Right cardiac atrium (tissue), 5 donors: ENCODE measurements around the gene CEP55. TPM values are rescaled to one million over a fixed set of nuclear protein-coding genes. Genes with fewer than 3 reads are reported as not detected.

ENCODE experiments used
- ATAC-seq, 2 donors: fragments of 200-7000 bp; cut with Tn5 transposase; one replicate each; pipeline versions ENCODE4 v1.8.0 to v1.9.1; 2020; ENCODE audit warnings: moderate library complexity in 2 of 2, mild to moderate bottlenecking in 1 of 2
- DNase-seq, 3 donors: peaks; one replicate each; pipeline ENCODE4 v3.0.0-alpha.2; 2020
- H3K27ac ChIP-seq: one replicate; pipeline ENCODE4 v1.5.1; 2013; ENCODE audit warnings: mild to moderate bottlenecking, low read length, control low read depth, moderate library complexity
- H3K27me3 ChIP-seq: one replicate; pipeline ENCODE4 v1.6.1; 2013; ENCODE audit not compliant: control insufficient read depth, insufficient read depth
- H3K4me1 ChIP-seq: one replicate; pipeline ENCODE4 v1.6.1; 2013; ENCODE audit warnings: low read length; ENCODE audit not compliant: control insufficient read depth, insufficient read depth
- H3K4me3 ChIP-seq: one replicate; pipeline ENCODE4 v1.5.1; 2013; ENCODE audit warnings: low read length, control low read depth
- H3K9me3 ChIP-seq: one replicate; pipeline ENCODE4 v1.6.1; 2013; ENCODE audit warnings: low read length; ENCODE audit not compliant: control insufficient read depth
- WGBS: extraction: QIAGEN DNeasy Blood & Tissue Kit; methylation state at CpG from one replicate; pipeline ENCODE4 v1.1.7; 2013; 5-methylcytosine and 5-hydroxymethylcytosine counted together
- intact Hi-C, 4 donors: fragments of 100-400 bp; cut with DNase I; formaldehyde crosslinking; loops; one replicate each; pipeline versions ENCODE4 v1.11.0 to v1.14.0; 2022 to 2023
- polyA plus RNA-seq: library from polyadenylated mRNA; stranded (reverse); fragments of 200-250 nt; gene quantifications from one replicate; pipeline ENCODE4 v1.2.3, GENCODE V29; 2013
- total RNA-seq, 4 donors: library from RNA; stranded (reverse); fragmentation: NEBNext Ultra II Directional; extraction: Animal tissue kit (Norgen Biotek cat#: 25700); gene quantifications; one replicate each; pipeline ENCODE4 v1.2.1, GENCODE V29; 2021
- donor health status: healthy with polysubstance abuse.
- donor health status: DM: no; HTN: yes; CAD: no.
- donor health status: DM: no; HTN: no; CAD: no.
- donor health status: DM: no; HTN: yes; CAD: no; lungs with severe emphysema.
- donor health status: DM: yes; HTN: yes; CAD: no.

The CEP55 gene
- total and polyA plus RNA-seq, 5 donors = 0.11 to 1.6 (median 0.45) TPM

- ATAC-seq (no peak), DNase-seq (no peak)
- Histone ChIP-seq H3K27me3 (peaks cover 2% of the 10 kb centered on the region), H3K4me3 (peak overlapping the region; percentile 4), H3K9me3 (no peaks in the 10 kb centered on the region), H3K27ac (no peak overlapping the region), H3K4me1 (no peaks in the 10 kb centered on the region)
- intact Hi-C loops = no loop called here
- WGBS = 11% methylated on average over 33 of the region's 33 CpGs
Observed at GRCh38 chr10:93567277-93568104, 71.1 kb downstream of the CEP55 start.

DNA sequence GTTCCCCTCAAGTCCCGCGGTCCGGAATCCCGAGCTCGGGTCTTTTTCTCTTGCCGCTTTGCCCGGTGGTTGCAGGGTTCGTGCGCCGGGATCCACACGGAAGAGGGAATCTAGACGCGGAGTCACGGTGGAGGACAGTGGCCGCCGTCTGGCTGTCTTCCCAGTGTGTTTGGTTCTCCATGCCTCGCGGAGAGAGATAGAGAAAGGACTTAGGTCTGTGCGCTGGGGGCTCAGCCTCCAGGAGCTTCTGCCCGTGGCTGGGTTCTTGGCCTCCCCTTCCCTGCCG lies 71.6 kb downstream of the CEP55 start:
- Histone ChIP-seq H3K4me3 (no peak overlapping the region), H3K4me1 (no peaks in the 10 kb centered on the region), H3K9me3 (no peaks in the 10 kb centered on the region), H3K27ac (no peak overlapping the region), H3K27me3 (peaks cover 2% of the 10 kb centered on the region)
- WGBS = 3% methylated on average over 21 of the region's 21 CpGs
- ATAC-seq (no peak), DNase-seq (peak in 1 of 3 donors; percentile 64)
- intact Hi-C loops = no loop called here

DNA sequence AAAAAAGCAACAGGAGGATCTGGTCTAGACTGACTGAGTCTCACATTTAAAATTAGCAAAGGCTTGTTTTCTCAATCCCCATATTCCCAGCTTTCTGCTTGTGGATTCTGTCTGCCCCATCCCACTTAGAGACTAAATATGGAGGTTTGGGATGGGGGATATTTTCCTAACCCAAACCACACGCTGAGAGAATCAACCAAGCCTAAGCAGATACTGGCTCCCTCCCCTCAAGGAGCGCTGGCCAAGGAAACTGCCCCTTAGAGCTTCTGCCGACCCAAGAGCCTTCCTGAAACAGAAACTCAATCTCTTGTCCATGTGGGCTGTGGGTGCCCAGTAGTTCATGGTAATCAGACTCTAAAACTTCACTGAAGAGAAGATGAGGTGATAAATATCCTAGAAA lies 74.0 kb downstream of the CEP55 start:
- no peaks in the 10 kb centered on the region for H3K4me1 ChIP-seq
- H3K9me3 ChIP-seq = no peaks in the 10 kb centered on the region
- H3K4me3 ChIP-seq = no peak overlapping the region
- 40% methylated on average over 3 of the region's 3 CpGs for WGBS
- no peak overlapping the region for H3K27ac ChIP-seq
- ATAC-seq (no peak), DNase-seq (no peak)
- no peaks in the 10 kb centered on the region for H3K27me3 ChIP-seq
- intact Hi-C loops = no loop called here

- H3K4me1 ChIP-seq = no peaks in the 10 kb centered on the region
- DNase-seq (no peak), ATAC-seq (no peak)
- H3K4me3 ChIP-seq = no peak overlapping the region
- intact Hi-C loops = no loop called here
- no peak overlapping the region for H3K27ac ChIP-seq
- 80% methylated on average over 2 of the region's 2 CpGs for WGBS
- H3K27me3 ChIP-seq = no peaks in the 10 kb centered on the region
- H3K9me3 ChIP-seq = no peaks in the 10 kb centered on the region
Observed at GRCh38 chr10:93572606-93573005, 76.2 kb downstream of the CEP55 start.

DNA sequence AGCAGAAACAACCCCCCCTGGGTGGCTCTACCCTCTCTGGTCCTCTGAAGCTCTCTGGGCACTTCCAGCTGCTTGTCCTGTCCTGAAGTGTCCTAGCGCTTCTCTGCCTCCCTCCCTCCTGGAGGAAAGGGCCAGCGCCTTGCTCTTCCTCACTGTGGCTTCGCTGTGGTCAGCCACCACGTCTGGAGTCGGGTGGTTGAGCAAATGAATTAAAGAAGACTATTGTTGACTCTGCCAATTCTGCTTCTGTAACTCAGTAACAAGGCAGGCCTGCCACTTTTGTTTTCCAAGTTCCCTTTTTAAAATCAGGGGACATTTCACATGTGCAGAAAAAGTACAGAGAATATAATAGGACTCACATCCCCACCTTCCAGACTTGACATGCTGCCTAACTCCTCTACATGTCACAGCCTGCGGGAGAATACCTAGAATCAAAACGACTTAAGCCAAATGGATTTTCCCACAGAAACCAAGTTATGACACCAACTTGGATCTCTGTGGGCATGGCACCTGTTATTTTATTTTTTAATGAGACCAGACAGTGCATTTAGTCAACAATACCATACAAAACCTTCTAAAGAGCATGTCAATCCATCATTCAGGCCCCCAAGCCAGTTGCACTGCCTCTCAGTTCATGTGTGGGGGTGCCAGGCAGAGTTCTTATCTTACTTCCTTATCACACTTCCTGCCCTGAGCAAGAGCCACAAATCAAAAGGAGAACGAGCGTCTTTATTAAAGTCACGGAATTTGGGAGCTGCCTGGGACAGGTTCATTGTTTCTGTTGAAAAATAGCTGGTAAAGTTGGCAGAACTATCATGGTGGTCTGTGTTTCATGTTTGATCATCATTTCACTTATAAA lies 76.9 kb downstream of the CEP55 start:
- no peaks in the 10 kb centered on the region for H3K27me3 ChIP-seq
- no peak overlapping the region for H3K27ac ChIP-seq
- ATAC-seq (peak; percentile 58 to 65), DNase-seq (peak; percentile 32 to 71 (median 59))
- intact Hi-C loops = no loop called here
- no peaks in the 10 kb centered on the region for H3K4me1 ChIP-seq
- H3K9me3 ChIP-seq = no peaks in the 10 kb centered on the region
- no peak overlapping the region for H3K4me3 ChIP-seq
- WGBS = 45% methylated on average over 10 of the region's 10 CpGs

- intact Hi-C loops = no loop called here
- no peaks in the 10 kb centered on the region for H3K9me3 ChIP-seq
- no peaks in the 10 kb centered on the region for H3K4me1 ChIP-seq
- no peak overlapping the region for H3K4me3 ChIP-seq
- 70% methylated on average over 3 of the region's 3 CpGs for WGBS
- ATAC-seq (no peak), DNase-seq (no peak)
- no peaks in the 10 kb centered on the region for H3K27me3 ChIP-seq
- H3K27ac ChIP-seq = no peak overlapping the region
Observed at GRCh38 chr10:93573924-93574323, 77.5 kb downstream of the CEP55 start.

DNA sequence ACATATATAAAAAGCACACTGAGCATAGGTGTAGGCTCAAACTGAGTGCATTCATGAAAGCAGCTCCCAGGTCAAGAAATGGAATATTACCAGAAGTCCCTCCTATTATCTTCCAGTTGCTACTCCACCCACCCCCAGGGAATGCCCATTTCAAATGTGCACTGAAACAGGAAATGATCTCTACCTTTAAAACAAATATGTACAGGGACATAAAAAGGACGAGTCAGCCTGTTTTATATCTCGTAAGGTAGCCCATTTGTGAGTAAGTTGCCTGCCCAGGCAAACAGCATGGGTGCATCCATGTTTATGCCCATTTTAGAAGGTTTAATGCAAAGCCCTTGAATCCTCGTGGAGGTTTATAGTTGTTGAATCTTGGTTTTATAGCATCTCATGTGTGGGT lies 80.5 kb downstream of the CEP55 start:
- DNase-seq (no peak), ATAC-seq (no peak)
- WGBS = 68% methylated on average over 3 of the region's 3 CpGs
- Histone ChIP-seq H3K27ac (no peak overlapping the region), H3K9me3 (no peaks in the 10 kb centered on the region), H3K27me3 (no peaks in the 10 kb centered on the region), H3K4me1 (no peaks in the 10 kb centered on the region), H3K4me3 (no peak overlapping the region)
- intact Hi-C loops = no loop called here

- no peaks in the 10 kb centered on the region for H3K4me1 ChIP-seq
- H3K27ac ChIP-seq = no peak overlapping the region
- ATAC-seq (no peak), DNase-seq (no peak)
- H3K27me3 ChIP-seq = no peaks in the 10 kb centered on the region
- intact Hi-C loops = no loop called here
- no peak overlapping the region for H3K4me3 ChIP-seq
- H3K9me3 ChIP-seq = no peaks in the 10 kb centered on the region
- 82% methylated on average over 3 of the region's 3 CpGs for WGBS
Observed at GRCh38 chr10:93577565-93577964, 81.2 kb downstream of the CEP55 start.

Other genes with a start within 250 kb of the CEP55 start
- gene MYOF, start 14.3 kb upstream of the CEP55 start, total RNA-seq = 10 to 100 TPM; 13.6 to 25.0 (median 16.2) TPM
- 5.5 TPM for gene MYOF, start 14.3 kb upstream of the CEP55 start, polyA plus RNA-seq
- under 1 TPM; 0.11 to 0.49 (median 0.19) TPM for gene FFAR4, start 70.1 kb downstream of the CEP55 start, total RNA-seq
- gene FFAR4, start 70.1 kb downstream of the CEP55 start, polyA plus RNA-seq = 0.14 TPM
- 10 to 100 TPM in 1 of 4 donors, 1 to 10 TPM in 2, not detected in 1; 2.1 to 18.7 (median 2.6) TPM for gene RBP4, start 104.6 kb downstream of the CEP55 start, total RNA-seq
- gene RBP4, start 104.6 kb downstream of the CEP55 start, polyA plus RNA-seq = 43.4 TPM
- not detected for gene PDE6C, start 115.9 kb downstream of the CEP55 start, total RNA-seq
- not detected for gene PDE6C, start 115.9 kb downstream of the CEP55 start, polyA plus RNA-seq
- gene FRA10AC1, start 206.0 kb downstream of the CEP55 start, total RNA-seq = 10 to 100 TPM; 16.1 to 28.0 (median 21.2) TPM
- 17.6 TPM for gene FRA10AC1, start 206.0 kb downstream of the CEP55 start, polyA plus RNA-seq